SH-SY5Y (cell line): ENCODE results near the gene SEMA4G.

Source experiments
- GATA2 ChIP-seq: IDR thresholded peaks from 2 replicates; pipeline ENCODE4 v1.6.1; 2011; ENCODE audit warnings: mild to moderate bottlenecking, low read depth, low read length
- GATA3 ChIP-seq: IDR thresholded peaks from 2 replicates; pipeline ENCODE4 v1.6.1; 2011; ENCODE audit warnings: low read depth, mild to moderate bottlenecking, low read length, moderate library complexity

DNA sequence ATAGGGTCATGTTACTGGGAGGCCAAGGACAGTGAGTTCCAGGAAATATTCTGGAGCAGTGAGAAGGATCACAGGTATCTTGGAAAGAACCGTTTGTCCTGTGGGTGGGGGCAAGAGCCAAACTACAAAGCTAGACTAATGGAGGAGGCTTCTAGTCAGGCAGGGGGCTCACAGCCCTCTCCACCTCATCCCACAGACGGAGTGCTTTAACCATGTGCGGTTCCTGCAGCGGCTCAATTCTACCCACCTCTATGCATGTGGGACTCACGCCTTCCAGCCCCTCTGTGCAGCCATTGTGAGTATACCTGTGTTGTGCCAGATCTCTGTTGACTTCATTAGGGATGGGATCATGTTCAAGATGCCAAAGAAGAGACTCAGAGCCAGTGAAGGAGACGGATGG is 8.1 kb downstream of the SEMA4G start:
- TF ChIP-seq GATA3 (no peak), GATA2 (no peak)
